Fibroblast of the aortic adventitia (primary cell): ENCODE data around the gene ZNF398. TPM values are rescaled to one million over a fixed set of nuclear protein-coding genes. Genes with fewer than 3 reads are reported as not detected.

Experiments used
- DNase-seq: peaks from one replicate; pipeline ENCODE4 v3.0.0-alpha.2; 2010; ENCODE audit warnings: low read depth
- H3K4me3 ChIP-seq: 2 replicates; pipeline ENCODE4 v1.5.1; 2011; ENCODE audit warnings: low read depth, mild to moderate bottlenecking, control low read depth, low read length, moderate library complexity
- CTCF ChIP-seq: IDR thresholded peaks from 2 replicates; pipeline ENCODE4 v1.5.1; 2011; ENCODE audit warnings: mild to moderate bottlenecking, low read length, control low read depth, inconsistent platforms; ENCODE audit not compliant: insufficient read depth
- small RNA-seq: library from RNA; depleted of rRNA; stranded (forward); fragments of <200 nt; gene quantifications from one replicate; pipeline ENCODE3, GENCODE V24; 2012
- total RNA-seq: library from RNA; depleted of rRNA; stranded (reverse); fragments of >200 nt; gene quantifications from 2 replicates; pipeline ENCODE4 v1.2.3, GENCODE V29; 2012; ENCODE audit warnings: low replicate concordance

ZNF398 gene
- total RNA-seq, 1 donor = 15.2 TPM

- no peak for DNase-seq
- H3K4me3 ChIP-seq = no peak overlapping the region
- TF ChIP-seq CTCF = no peak
Measured at GRCh38 chr7:149229526-149229925, 82.3 kb downstream of the ZNF398 start.

DNA sequence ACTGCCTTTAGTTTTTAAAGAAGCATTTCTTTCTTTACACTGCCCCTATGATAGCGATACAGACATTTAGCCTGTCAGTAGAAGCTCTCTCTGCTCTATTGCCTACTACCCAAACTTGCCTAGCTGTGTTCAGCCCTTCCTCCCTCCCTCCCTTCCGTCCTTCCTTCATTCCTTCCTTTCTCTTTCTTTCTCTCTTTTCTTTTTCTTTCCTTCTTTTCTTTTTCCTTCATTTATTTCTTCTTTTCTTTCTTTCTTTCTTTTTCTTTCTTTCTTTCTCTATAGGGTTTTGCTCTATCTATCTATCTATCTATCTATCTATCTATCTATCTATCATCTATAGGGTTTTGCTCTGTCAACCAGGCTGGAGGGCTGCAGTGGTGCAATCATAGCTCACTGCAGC lies 85.1 kb downstream of the ZNF398 start:
- no peak for TF ChIP-seq CTCF
- DNase-seq = no peak

More for the DNA sequence above, 85.1 kb downstream of the ZNF398 start:
- H3K4me3 ChIP-seq = no peak overlapping the region

Small RNA genes lying within 50 kb of the gene (small RNA-seq; reads per million reads assigned to genes)
- not detected for gene AC004890.1
- 0.32 reads per million for gene RN7SL521P

Other genes with a start within 250 kb of the ZNF398 start
- gene PDIA4, start 118.9 kb upstream of the ZNF398 start, total RNA-seq = 123 and 200 TPM in 2 replicates
- gene ZNF786, start 56.7 kb upstream of the ZNF398 start, total RNA-seq = 4.1 and 5.2 TPM in 2 replicates
- 4.3 and 6.5 TPM in 2 replicates for gene ZNF425, start 21.1 kb upstream of the ZNF398 start, total RNA-seq
- gene ZNF282, start 48.1 kb downstream of the ZNF398 start, total RNA-seq = 15.5 and 31.9 TPM in 2 replicates
- gene ZNF212, start 92.2 kb downstream of the ZNF398 start, total RNA-seq = 5.6 and 14.3 TPM in 2 replicates
- 9.1 and 12.7 TPM in 2 replicates for gene ZNF783, start 114.7 kb downstream of the ZNF398 start, total RNA-seq